Measurements from ENCODE around the gene NEB. TPM values are rescaled to one million over a fixed set of nuclear protein-coding genes. Genes with fewer than 3 reads are reported as not detected.

The NEB gene
- total RNA-seq, 3 donors from 2014 or later: 2.0 to 2.8 (median 2.6) TPM

DNA sequence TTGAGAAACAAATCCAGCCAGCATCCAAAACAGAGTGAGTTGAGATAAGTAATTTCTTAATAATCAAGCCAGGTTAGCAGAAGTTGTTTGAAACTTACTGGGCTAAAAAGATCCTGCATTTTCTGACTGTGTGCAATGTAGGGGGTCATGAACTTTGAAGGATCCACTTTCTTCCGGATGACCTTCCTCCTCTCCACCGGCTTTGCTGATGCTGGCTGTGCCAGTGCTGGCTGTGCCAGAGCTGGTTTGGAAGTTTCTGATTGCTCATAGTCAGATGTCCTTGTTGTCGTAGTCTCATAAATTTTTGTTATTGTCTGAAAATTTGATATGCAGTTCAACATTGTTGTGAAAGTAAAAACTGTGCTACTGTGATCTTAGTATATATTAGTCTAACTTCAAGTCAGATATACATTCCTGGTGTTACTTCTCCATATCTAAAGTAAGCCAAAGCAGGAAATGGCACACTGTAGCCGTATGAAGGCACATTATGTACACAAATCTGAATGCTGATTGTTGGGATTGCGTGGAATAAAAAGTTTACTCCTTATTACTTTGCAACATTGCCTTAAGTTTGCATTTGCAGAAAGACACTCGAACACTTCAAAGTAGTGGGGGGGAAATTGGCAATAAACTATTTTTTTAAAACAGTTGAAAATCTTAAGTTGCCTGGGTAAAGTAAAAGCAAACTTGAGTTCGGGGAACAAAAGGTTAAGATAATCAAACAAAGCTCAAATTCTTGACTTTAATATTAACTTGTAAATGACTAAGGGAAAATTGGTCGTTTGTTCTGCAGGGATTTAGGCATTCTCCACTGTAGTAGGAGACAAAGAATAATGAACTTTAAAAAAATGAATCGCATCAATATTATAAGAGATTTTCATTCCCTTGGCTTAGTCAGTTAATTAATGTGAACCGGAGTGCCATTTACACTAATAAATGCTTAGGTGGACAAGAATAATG is 6.4 kb downstream of the NEB start:
- H3K9me3 ChIP-seq: no peaks in the 10 kb centered on the region
- no peaks in the 10 kb centered on the region for H3K27me3 ChIP-seq
- no peak overlapping the region for H3K4me3 ChIP-seq
- intact Hi-C loops (cut with DNase I; ENCODE audit: low total_unique reads): no loop called here
- no peak for DNase-seq (ENCODE audit: low spot score in 2 of 2)
- TF ChIP-seq POLR2AphosphoS5 (IDR thresholded peaks at IDR 0.05) (no peak), POLR2A (IDR thresholded peaks at IDR 0.05) (no peak)
- TF ChIP-seq, protein P1, sequence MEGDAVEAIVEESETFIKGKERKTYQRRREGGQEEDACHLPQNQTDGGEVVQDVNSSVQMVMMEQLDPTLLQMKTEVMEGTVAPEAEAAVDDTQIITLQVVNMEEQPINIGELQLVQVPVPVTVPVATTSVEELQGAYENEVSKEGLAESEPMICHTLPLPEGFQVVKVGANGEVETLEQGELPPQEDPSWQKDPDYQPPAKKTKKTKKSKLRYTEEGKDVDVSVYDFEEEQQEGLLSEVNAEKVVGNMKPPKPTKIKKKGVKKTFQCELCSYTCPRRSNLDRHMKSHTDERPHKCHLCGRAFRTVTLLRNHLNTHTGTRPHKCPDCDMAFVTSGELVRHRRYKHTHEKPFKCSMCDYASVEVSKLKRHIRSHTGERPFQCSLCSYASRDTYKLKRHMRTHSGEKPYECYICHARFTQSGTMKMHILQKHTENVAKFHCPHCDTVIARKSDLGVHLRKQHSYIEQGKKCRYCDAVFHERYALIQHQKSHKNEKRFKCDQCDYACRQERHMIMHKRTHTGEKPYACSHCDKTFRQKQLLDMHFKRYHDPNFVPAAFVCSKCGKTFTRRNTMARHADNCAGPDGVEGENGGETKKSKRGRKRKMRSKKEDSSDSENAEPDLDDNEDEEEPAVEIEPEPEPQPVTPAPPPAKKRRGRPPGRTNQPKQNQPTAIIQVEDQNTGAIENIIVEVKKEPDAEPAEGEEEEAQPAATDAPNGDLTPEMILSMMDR (IDR thresholded peaks at IDR 0.05): no peak
- H3K27ac ChIP-seq: no peak overlapping the region
- H3K36me3 ChIP-seq: no peaks in the 10 kb centered on the region
- H3K4me1 ChIP-seq: no peaks in the 10 kb centered on the region

DNA sequence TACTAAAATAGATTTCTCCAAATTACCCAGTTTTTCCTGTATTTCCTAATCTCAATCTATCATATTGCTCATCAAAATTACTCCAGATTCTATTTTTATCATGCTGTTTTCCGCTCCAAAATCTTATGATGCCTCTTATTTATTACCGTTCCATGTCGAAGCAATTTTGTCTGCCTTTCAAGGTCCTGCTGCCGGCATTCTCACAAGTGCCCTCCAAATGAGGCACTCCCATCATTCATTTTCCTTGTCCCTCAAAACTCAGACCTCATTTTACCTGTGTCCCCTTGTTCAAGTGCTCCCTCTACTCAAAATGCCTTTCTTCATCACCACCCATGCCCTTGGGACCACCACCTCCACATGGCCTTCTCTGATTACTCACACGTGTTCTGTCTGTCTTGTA is 13.1 kb downstream of the NEB start:
- no peak overlapping the region for H3K27ac ChIP-seq

DNA sequence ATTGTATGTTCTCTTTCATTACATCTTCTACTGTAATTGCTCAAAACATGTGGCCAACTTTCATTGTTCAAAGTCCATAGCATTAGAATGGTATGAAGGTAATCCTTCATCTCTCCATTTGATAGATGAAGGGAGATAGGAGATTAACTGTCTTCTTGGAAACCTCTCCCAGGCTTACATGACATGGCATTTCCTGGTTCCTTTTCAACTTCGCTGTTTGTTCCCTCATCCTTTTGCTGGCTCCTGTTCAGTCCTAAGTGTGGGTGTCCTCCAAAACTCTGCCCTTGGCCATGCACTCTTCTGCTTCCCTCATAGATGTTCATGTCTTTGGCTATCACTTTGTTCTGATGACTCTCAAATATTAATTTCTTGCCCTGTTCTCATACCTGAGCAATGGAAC is 13.8 kb downstream of the NEB start:
- intact Hi-C loops (cut with DNase I; ENCODE audit: low total_unique reads): no loop called here
- Histone ChIP-seq H3K36me3 (no peaks in the 10 kb centered on the region), H3K27ac (no peak overlapping the region), H3K9me3 (no peaks in the 10 kb centered on the region), H3K27me3 (no peaks in the 10 kb centered on the region), H3K4me1 (no peaks in the 10 kb centered on the region), H3K4me3 (no peak overlapping the region)
- DNase-seq (ENCODE audit: low spot score in 2 of 2): no peak
- TF ChIP-seq POLR2AphosphoS5 (IDR thresholded peaks at IDR 0.05): no peak
- no peak for TF ChIP-seq POLR2A (IDR thresholded peaks at IDR 0.05)
- TF ChIP-seq, protein P1 (IDR thresholded peaks at IDR 0.05): no peak

More for the DNA sequence above, 13.1 kb downstream of the NEB start:
- no peaks in the 10 kb centered on the region for H3K9me3 ChIP-seq
- H3K4me3 ChIP-seq: no peak overlapping the region
- TF ChIP-seq POLR2A (IDR thresholded peaks at IDR 0.05): no peak
- TF ChIP-seq, protein P1 (IDR thresholded peaks at IDR 0.05): no peak
- no peak for TF ChIP-seq POLR2AphosphoS5 (IDR thresholded peaks at IDR 0.05)
- H3K4me1 ChIP-seq: no peaks in the 10 kb centered on the region
- H3K27me3 ChIP-seq: no peaks in the 10 kb centered on the region
- intact Hi-C loops (cut with DNase I; ENCODE audit: low total_unique reads): no loop called here
- no peaks in the 10 kb centered on the region for H3K36me3 ChIP-seq
- no peak for DNase-seq (ENCODE audit: low spot score in 2 of 2)

- Histone ChIP-seq H3K4me1 (no peaks in the 10 kb centered on the region), H3K36me3 (no peaks in the 10 kb centered on the region), H3K4me3 (no peak overlapping the region), H3K9me3 (no peaks in the 10 kb centered on the region), H3K27ac (no peak overlapping the region), H3K27me3 (no peaks in the 10 kb centered on the region)
- intact Hi-C loops (cut with DNase I; ENCODE audit: low total_unique reads): no loop called here
- TF ChIP-seq, protein P1 (IDR thresholded peaks at IDR 0.05): no peak
- TF ChIP-seq POLR2AphosphoS5 (IDR thresholded peaks at IDR 0.05) (no peak), POLR2A (IDR thresholded peaks at IDR 0.05) (no peak)
- no peak for DNase-seq (ENCODE audit: low spot score in 2 of 2)
These were observed 15.5 kb downstream of the NEB start for GRCh38 chr2:151718796-151719195.

DNA sequence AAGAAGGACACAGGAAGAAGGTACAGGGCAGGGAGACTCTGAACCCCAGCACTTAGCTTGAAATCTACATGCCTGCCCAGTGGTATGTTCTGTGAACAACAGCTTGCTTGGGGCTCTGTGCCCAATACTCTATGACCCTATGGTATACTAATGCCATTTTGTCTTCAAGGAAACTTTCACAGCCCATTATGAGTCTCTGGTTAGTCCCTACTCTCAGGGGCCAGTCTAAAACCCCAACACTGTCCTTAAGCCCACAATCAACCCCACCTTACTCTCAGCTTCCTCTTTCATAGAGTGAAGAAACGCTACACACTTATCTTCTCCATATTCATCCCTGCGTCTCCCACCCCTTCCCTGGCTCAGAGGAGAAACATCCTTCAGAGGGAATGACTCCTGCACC is 16.0 kb downstream of the NEB start:
- Histone ChIP-seq H3K27me3 (no peaks in the 10 kb centered on the region), H3K27ac (no peak overlapping the region), H3K4me3 (no peak overlapping the region), H3K9me3 (no peaks in the 10 kb centered on the region), H3K4me1 (no peaks in the 10 kb centered on the region), H3K36me3 (no peaks in the 10 kb centered on the region)
- no peak for DNase-seq (ENCODE audit: low spot score in 2 of 2)
- intact Hi-C loops (cut with DNase I; ENCODE audit: low total_unique reads): no loop called here
- TF ChIP-seq POLR2A (IDR thresholded peaks at IDR 0.05) (no peak), POLR2AphosphoS5 (IDR thresholded peaks at IDR 0.05) (no peak)
- TF ChIP-seq, protein P1 (IDR thresholded peaks at IDR 0.05): no peak
